Panc1 (cell line): ENCODE measurements around the gene ELMOD1. TPM values are rescaled to one million over a fixed set of nuclear protein-coding genes. Genes with fewer than 3 reads are reported as not detected.

Experiments used
- ATAC-seq: fragments of 200-7000 bp; cut with Tn5 transposase; 2 replicates; pipeline ENCODE4 v1.9.1; 2020; ENCODE audit warnings: mild to moderate bottlenecking, moderate library complexity
- BruUV-seq: library from RNA; stranded (reverse); fragments of 400-500 nt; replicated peaks from 2 replicates; lab custom pipeline; 2021; lab: Mats Ljungman, UMichigan
- CTCF ChIA-PET: fragments of 300-600 bp; sonication (Branson Sonifier 250); formaldehyde crosslinking; loops from one replicate; lab custom pipeline; 2022; ENCODE audit warnings: antibody characterized with exemption; lab: Charles Lee
- POLR2A ChIA-PET: fragments of 300-600 bp; sonication (Branson Sonifier 250); formaldehyde crosslinking; loops from one replicate; lab custom pipeline; 2022; ENCODE audit warnings: antibody characterized with exemption; lab: Charles Lee
- DNase-seq: peaks from one replicate; pipeline ENCODE4 v3.0.0-alpha.2; 2010; ENCODE audit warnings: low read depth, low spot score
- H3K27ac ChIP-seq: 2 replicates; pipeline ENCODE4 v1.5.1; 2011; ENCODE audit warnings: mild to moderate bottlenecking, low read length, inconsistent platforms
- H3K27me3 ChIP-seq: fragments of 200-500 bp; sonication (Bioruptor generic); 2 replicates; pipeline ENCODE4 v1.6.0; 2014; ENCODE audit warnings: low read length, inconsistent platforms; ENCODE audit not compliant: control insufficient read depth, insufficient read depth
- H3K36me3 ChIP-seq: fragments of 200-500 bp; sonication (Bioruptor generic); 2 replicates; pipeline ENCODE4 v1.5.1; 2014; ENCODE audit warnings: inconsistent platforms, mild to moderate bottlenecking, low read length, moderate library complexity; ENCODE audit not compliant: control insufficient read depth, insufficient read depth
- H3K4me1 ChIP-seq: 2 replicates; pipeline ENCODE4 v1.5.1; 2011; ENCODE audit warnings: inconsistent platforms, mild to moderate bottlenecking, low read length, moderate library complexity; ENCODE audit not compliant: control insufficient read depth, insufficient read depth
- H3K4me3 ChIP-seq, 2 experiments: 2 replicates each; pipeline ENCODE4 v1.5.1; 2011 to 2012; ENCODE audit warnings: low read depth in 2 of 2, low read length in 2 of 2, mild to moderate bottlenecking in 2 of 2, inconsistent platforms in 1 of 2, moderate library complexity in 1 of 2
- H3K9me3 ChIP-seq: fragments of 200-500 bp; sonication (Bioruptor generic); 2 replicates; pipeline ENCODE4 v1.5.1; 2014; ENCODE audit warnings: low read depth, mild to moderate bottlenecking, inconsistent platforms, low read length, moderate library complexity; ENCODE audit not compliant: control insufficient read depth, insufficient read depth
- CTCF ChIP-seq: fragments of 450-650 bp; IDR thresholded peaks from 2 replicates; pipeline ENCODE4 v1.5.1; 2017; ENCODE audit warnings: mild to moderate bottlenecking
- POLR2AphosphoS5 ChIP-seq: IDR thresholded peaks from 2 replicates; pipeline ENCODE4 v1.6.1; 2012; ENCODE audit warnings: mild to moderate bottlenecking, low read depth, low read length, moderate library complexity
- REST ChIP-seq, 2 experiments: IDR thresholded peaks; 2 replicates each; pipeline ENCODE4 v1.6.1; 2011 to 2012; ENCODE audit warnings: low read depth in 2 of 2, control low read depth in 1 of 2, low read length in 1 of 2, mild to moderate bottlenecking in 1 of 2, moderate library complexity in 1 of 2; ENCODE audit not compliant: insufficient read depth in 1 of 2
- SIN3A ChIP-seq: IDR thresholded peaks from 2 replicates; pipeline ENCODE4 v1.6.1; 2012; ENCODE audit warnings: low read depth, mild to moderate bottlenecking, low read length, moderate library complexity, borderline replicate concordance; ENCODE audit not compliant: insufficient read depth
- TCF7L2 ChIP-seq: IDR thresholded peaks from 2 replicates; pipeline ENCODE4 v1.6.1; 2011; ENCODE audit warnings: mild to moderate bottlenecking, low read depth, low read length, inconsistent platforms
- in situ Hi-C: cut with HindIII; loops from 2 replicates; pipeline ENCODE4 v1.10.0; 2016; ENCODE audit warnings: low sequenced_read_pairs, low pct_unique_long_range_greater_than_20kb
- intact Hi-C: fragments of 100-400 bp; cut with micrococcal nuclease; formaldehyde crosslinking; loops from one replicate; pipeline ENCODE4 v1.10.0; 2022; ENCODE audit not compliant: unreplicated experiment
- total RNA-seq: library from RNA; stranded (reverse); gene quantifications from one replicate; pipeline ENCODE4 v1.2.1, GENCODE V29; 2021; ENCODE audit not compliant: unreplicated experiment

ELMOD1 gene
- total RNA-seq, 1 experiment from 2014 or later, result 2.1 TPM

GRCh38 chr11:107631931-107632330, 41.0 kb downstream of the ELMOD1 start:
- no peaks in the 10 kb centered on the region for H3K27me3 ChIP-seq
- in situ Hi-C loops, result no loop called here
- H3K9me3 ChIP-seq, result no peaks in the 10 kb centered on the region
- intact Hi-C loops, result no loop called here
- no TSS peak for BruUV-seq
- ATAC-seq (no peak), DNase-seq (no peak)
- POLR2A ChIA-PET, result no interaction called here
- H3K27ac ChIP-seq, result no peak overlapping the region
- TF ChIP-seq SIN3A (no peak), REST (IDR thresholded peaks at IDR 0.05; ENCODE audit: insufficient read depth in 1 of 2, low read depth in 2 of 2, low read length in 1 of 2) (no peak), POLR2AphosphoS5 (no peak), TCF7L2 (no peak), CTCF (no peak)
- H3K4me3 ChIP-seq, result no peak overlapping the region
- CTCF ChIA-PET, result no interaction called here
- no peaks in the 10 kb centered on the region for H3K4me1 ChIP-seq
- H3K36me3 ChIP-seq, result no peaks in the 10 kb centered on the region

- TF ChIP-seq CTCF (no peak), TCF7L2 (no peak), SIN3A (no peak), REST (IDR thresholded peaks at IDR 0.05; ENCODE audit: insufficient read depth in 1 of 2, low read depth in 2 of 2, low read length in 1 of 2) (no peak), POLR2AphosphoS5 (no peak)
- DNase-seq, result no peak
- H3K9me3 ChIP-seq, result no peaks in the 10 kb centered on the region
- no peak for ATAC-seq
- H3K4me3 ChIP-seq, result no peak overlapping the region
- in situ Hi-C loops (no loop called here), intact Hi-C loops (no loop called here)
- ChIA-PET POLR2A (no interaction called here), CTCF (no interaction called here)
- H3K27me3 ChIP-seq, result no peaks in the 10 kb centered on the region
- H3K27ac ChIP-seq, result no peak overlapping the region
- BruUV-seq, result no TSS peak
- no peaks in the 10 kb centered on the region for H3K4me1 ChIP-seq
- H3K36me3 ChIP-seq, result no peaks in the 10 kb centered on the region
These were observed 55.8 kb downstream of the ELMOD1 start for GRCh38 chr11:107646783-107647182.
